Thoracic aorta (tissue), 2 donors: ENCODE results near the gene AUTS2. TPM values are rescaled to one million over a fixed set of nuclear protein-coding genes. Genes with fewer than 3 reads are reported as not detected.

Experiments
- ATAC-seq: fragments of 150-250 bp; one replicate; pipeline ENCODE4 v1.8.0; 2017; ENCODE audit warnings: low read depth; ENCODE audit not compliant: insufficient number of reproducible peaks, low FRiP score
- DNase-seq: peaks from one replicate; pipeline ENCODE4 v3.0.0-alpha.2; 2020; ENCODE audit warnings: low spot score
- H3K27ac ChIP-seq, 2 donors: fragments of 200-600 bp; sonication (generic); 1 replicate in 1 of 2; 2 replicates in 1 of 2; pipeline ENCODE4 v1.5.1; 2016; ENCODE audit warnings: mild to moderate bottlenecking in 2 of 2, moderate library complexity in 2 of 2
- H3K27me3 ChIP-seq: fragments of 200-600 bp; sonication (generic); replicated peaks from 2 replicates; pipeline ENCODE4 v1.6.0; 2016; ENCODE audit warnings: mild to moderate bottlenecking; ENCODE audit not compliant: insufficient read depth
- H3K36me3 ChIP-seq: fragments of 200-600 bp; sonication (generic); one replicate; pipeline ENCODE4 v1.5.1; 2016
- H3K4me1 ChIP-seq, 2 donors: fragments of 200-600 bp; sonication (generic); 1 replicate in 1 of 2; 2 replicates in 1 of 2; pipeline versions ENCODE4 v1.5.1 to v1.6.0; 2016; ENCODE audit warnings: low read depth in 2 of 2, mild to moderate bottlenecking in 1 of 2; ENCODE audit not compliant: control insufficient read depth in 1 of 2
- H3K4me3 ChIP-seq: fragments of 200-600 bp; sonication (generic); 2 replicates; pipeline ENCODE4 v1.5.1; 2016; ENCODE audit warnings: mild to moderate bottlenecking
- H3K9me3 ChIP-seq: fragments of 200-600 bp; sonication (generic); 2 replicates; pipeline ENCODE4 v1.5.1; 2016
- CTCF ChIP-seq: fragments of 200-600 bp; sonication (generic); IDR thresholded peaks from one replicate; pipeline ENCODE4 v1.5.1; 2019; ENCODE audit warnings: antibody characterized with exemption
- total RNA-seq, 2 donors: library from RNA; depleted of rRNA; stranded (reverse); fragments of >200 nt; gene quantifications; one replicate each; pipeline versions ENCODE4 v1.1.0 to v1.2.3, GENCODE V29; 2016

Gene AUTS2
- total RNA-seq, 2 donors from 2014 or later: 49.4 to 101 TPM

GRCh38 chr7:69630292-69630691, 32.0 kb downstream of the AUTS2 start:
- ATAC-seq (no peak), DNase-seq (no peak)
- no peaks in the 10 kb centered on the region for H3K9me3 ChIP-seq
- H3K27me3 ChIP-seq: no peaks in the 10 kb centered on the region
- no peaks in the 10 kb centered on the region for H3K36me3 ChIP-seq
- H3K4me3 ChIP-seq: no peak overlapping the region
- no peak for TF ChIP-seq CTCF
- H3K4me1 ChIP-seq: no peaks in the 10 kb centered on the region
- no peak overlapping the region for H3K27ac ChIP-seq

GRCh38 chr7:69631131-69631530, 32.9 kb downstream of the AUTS2 start:
- H3K27me3 ChIP-seq: no peaks in the 10 kb centered on the region
- no peak for TF ChIP-seq CTCF
- no peaks in the 10 kb centered on the region for H3K36me3 ChIP-seq
- no peaks in the 10 kb centered on the region for H3K9me3 ChIP-seq
- H3K27ac ChIP-seq: no peak overlapping the region
- no peaks in the 10 kb centered on the region for H3K4me1 ChIP-seq
- H3K4me3 ChIP-seq: no peak overlapping the region
- DNase-seq: no peak
- ATAC-seq: no peak

GRCh38 chr7:69632280-69632679, 34.0 kb downstream of the AUTS2 start:
- DNase-seq: no peak
- Histone ChIP-seq H3K36me3 (no peaks in the 10 kb centered on the region), H3K9me3 (no peaks in the 10 kb centered on the region), H3K4me3 (no peak overlapping the region), H3K27me3 (no peaks in the 10 kb centered on the region), H3K27ac (no peak overlapping the region), H3K4me1 (no peaks in the 10 kb centered on the region)
- no peak for ATAC-seq
- TF ChIP-seq CTCF: no peak

GRCh38 chr7:69633122-69633831, 35.0 kb downstream of the AUTS2 start:
- no peaks in the 10 kb centered on the region for H3K36me3 ChIP-seq
- TF ChIP-seq CTCF: no peak
- no peaks in the 10 kb centered on the region for H3K27me3 ChIP-seq
- no peaks in the 10 kb centered on the region for H3K4me1 ChIP-seq
- no peak overlapping the region for H3K27ac ChIP-seq
- H3K9me3 ChIP-seq: no peaks in the 10 kb centered on the region
- DNase-seq (no peak), ATAC-seq (no peak)
- no peak overlapping the region for H3K4me3 ChIP-seq

GRCh38 chr7:69635555-69636185, 37.4 kb downstream of the AUTS2 start:
- H3K27me3 ChIP-seq: no peaks in the 10 kb centered on the region
- no peak overlapping the region for H3K4me3 ChIP-seq
- TF ChIP-seq CTCF: no peak
- H3K4me1 ChIP-seq: no peaks in the 10 kb centered on the region
- H3K36me3 ChIP-seq: no peaks in the 10 kb centered on the region
- H3K27ac ChIP-seq: no peak overlapping the region
- no peak for ATAC-seq
- H3K9me3 ChIP-seq: no peaks in the 10 kb centered on the region
- DNase-seq: no peak
